Measurements from ENCODE around the gene S100PBP.

Gene S100PBP

DNA sequence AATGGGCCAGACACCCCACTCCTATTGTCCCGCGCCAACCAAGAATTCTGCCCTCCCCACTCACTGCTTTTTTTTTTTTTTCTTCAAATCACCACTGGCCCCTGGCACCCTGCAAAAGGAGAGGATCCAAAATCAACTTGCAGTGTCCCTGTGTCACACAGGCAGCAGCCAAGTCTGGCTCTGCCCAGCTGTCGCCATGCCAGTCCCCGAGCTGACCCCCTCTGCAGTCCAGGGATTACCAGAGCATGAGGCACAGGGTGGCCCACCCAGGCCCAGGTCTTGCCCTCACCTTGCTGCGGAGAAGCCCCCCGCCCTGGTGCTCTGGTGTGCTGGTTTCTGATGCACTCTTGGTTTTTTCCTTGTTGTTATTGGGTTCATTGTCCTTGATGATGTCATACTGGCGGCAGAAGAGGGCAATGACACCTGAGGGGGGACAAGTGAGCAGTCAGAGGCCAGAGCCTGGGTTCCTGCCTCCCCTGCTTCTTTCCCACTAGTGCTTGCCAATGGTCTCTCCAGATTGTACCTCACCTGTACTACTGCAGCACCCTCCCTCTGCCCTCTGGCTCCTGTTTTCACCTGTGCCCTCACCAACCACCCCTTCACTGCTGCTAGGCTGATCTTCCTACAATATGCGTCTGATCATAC is 47.0 kb downstream of the S100PBP start:
- Histone ChIP-seq H3K36me3 (replicated peaks; ENCODE audit: insufficient read depth, low read length) (no peaks in the 10 kb centered on the region), H3F3A (ENCODE audit: insufficient read depth, low read length) (no peaks in the 10 kb centered on the region; the same call in 1 of the 2 replicates), H3K27me3 (replicated peaks; ENCODE audit: insufficient read depth, low read length) (no peaks in the 10 kb centered on the region; the same call in 1 of the 2 replicates), H3K9me2 (replicated peaks; ENCODE audit: insufficient read depth, low read length) (no peaks in the 10 kb centered on the region), H3K9ac (ENCODE audit: low read length) (no peak overlapping the region), H3K4me2 (ENCODE audit: low read depth, low read length) (no peak overlapping the region), H3K79me2 (ENCODE audit: low read length) (no peaks in the 10 kb centered on the region), H2AFZ (ENCODE audit: low read length) (no peak overlapping the region), H4K20me1 (ENCODE audit: insufficient read depth, low read length) (no peaks in the 10 kb centered on the region), H3K9me3 (replicated peaks; ENCODE audit: insufficient read depth, low read length) (no peaks in the 10 kb centered on the region), H3K27ac (ENCODE audit: low read length) (no peak overlapping the region), H3K4me1 (ENCODE audit: low read length) (no peaks in the 10 kb centered on the region), H3K4me3 (ENCODE audit: low read length) (no peak overlapping the region)
- TF ChIP-seq, protein P1, sequence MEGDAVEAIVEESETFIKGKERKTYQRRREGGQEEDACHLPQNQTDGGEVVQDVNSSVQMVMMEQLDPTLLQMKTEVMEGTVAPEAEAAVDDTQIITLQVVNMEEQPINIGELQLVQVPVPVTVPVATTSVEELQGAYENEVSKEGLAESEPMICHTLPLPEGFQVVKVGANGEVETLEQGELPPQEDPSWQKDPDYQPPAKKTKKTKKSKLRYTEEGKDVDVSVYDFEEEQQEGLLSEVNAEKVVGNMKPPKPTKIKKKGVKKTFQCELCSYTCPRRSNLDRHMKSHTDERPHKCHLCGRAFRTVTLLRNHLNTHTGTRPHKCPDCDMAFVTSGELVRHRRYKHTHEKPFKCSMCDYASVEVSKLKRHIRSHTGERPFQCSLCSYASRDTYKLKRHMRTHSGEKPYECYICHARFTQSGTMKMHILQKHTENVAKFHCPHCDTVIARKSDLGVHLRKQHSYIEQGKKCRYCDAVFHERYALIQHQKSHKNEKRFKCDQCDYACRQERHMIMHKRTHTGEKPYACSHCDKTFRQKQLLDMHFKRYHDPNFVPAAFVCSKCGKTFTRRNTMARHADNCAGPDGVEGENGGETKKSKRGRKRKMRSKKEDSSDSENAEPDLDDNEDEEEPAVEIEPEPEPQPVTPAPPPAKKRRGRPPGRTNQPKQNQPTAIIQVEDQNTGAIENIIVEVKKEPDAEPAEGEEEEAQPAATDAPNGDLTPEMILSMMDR (IDR thresholded peaks at IDR 0.05; ENCODE audit: low read length), result no peak
- TF ChIP-seq EZH2phosphoT487 (IDR thresholded peaks at IDR 0.05; ENCODE audit: low read length) (no peak), EZH2 (optimal IDR thresholded peaks at IDR 0.05; ENCODE audit: low read depth, low read length) (no peak)
- DNase-seq, result no peak

- Histone ChIP-seq H4K20me1 (ENCODE audit: insufficient read depth, low read length) (no peaks in the 10 kb centered on the region), H3K79me2 (ENCODE audit: low read length) (no peaks in the 10 kb centered on the region), H2AFZ (ENCODE audit: low read length) (no peak overlapping the region), H3K4me2 (ENCODE audit: low read depth, low read length) (no peak overlapping the region), H3K9me3 (replicated peaks; ENCODE audit: insufficient read depth, low read length) (no peaks in the 10 kb centered on the region), H3K27ac (ENCODE audit: low read length) (no peak overlapping the region), H3F3A (ENCODE audit: insufficient read depth, low read length) (no peaks in the 10 kb centered on the region; the same call in 1 of the 2 replicates), H3K4me3 (ENCODE audit: low read length) (no peak overlapping the region), H3K9me2 (replicated peaks; ENCODE audit: insufficient read depth, low read length) (no peaks in the 10 kb centered on the region), H3K4me1 (ENCODE audit: low read length) (no peaks in the 10 kb centered on the region), H3K36me3 (replicated peaks; ENCODE audit: insufficient read depth, low read length) (no peaks in the 10 kb centered on the region), H3K27me3 (replicated peaks; ENCODE audit: insufficient read depth, low read length) (peaks cover 7% of the 10 kb centered on the region), H3K9ac (ENCODE audit: low read length) (no peak overlapping the region)
- TF ChIP-seq EZH2 (optimal IDR thresholded peaks at IDR 0.05; ENCODE audit: low read depth, low read length) (no peak), EZH2phosphoT487 (IDR thresholded peaks at IDR 0.05; ENCODE audit: low read length) (no peak)
- TF ChIP-seq, protein P1 (IDR thresholded peaks at IDR 0.05; ENCODE audit: low read length), result no peak
- DNase-seq, result no peak
These were observed 48.4 kb downstream of the S100PBP start for GRCh38 chr1:32865639-32866405.

- Histone ChIP-seq H3K9me2 (replicated peaks; ENCODE audit: insufficient read depth, low read length) (no peaks in the 10 kb centered on the region), H2AFZ (ENCODE audit: low read length) (no peak overlapping the region), H3K79me2 (ENCODE audit: low read length) (no peaks in the 10 kb centered on the region), H3K4me1 (ENCODE audit: low read length) (no peaks in the 10 kb centered on the region), H3K36me3 (replicated peaks; ENCODE audit: insufficient read depth, low read length) (no peaks in the 10 kb centered on the region), H3K9ac (ENCODE audit: low read length) (no peak overlapping the region), H3K4me3 (ENCODE audit: low read length) (no peak overlapping the region), H3K27ac (ENCODE audit: low read length) (no peak overlapping the region), H3K4me2 (ENCODE audit: low read depth, low read length) (no peak overlapping the region), H3F3A (ENCODE audit: insufficient read depth, low read length) (no peaks in the 10 kb centered on the region; the same call in 1 of the 2 replicates), H3K9me3 (replicated peaks; ENCODE audit: insufficient read depth, low read length) (no peaks in the 10 kb centered on the region), H3K27me3 (replicated peaks; ENCODE audit: insufficient read depth, low read length) (peaks cover 20% of the 10 kb centered on the region), H4K20me1 (ENCODE audit: insufficient read depth, low read length) (no peaks in the 10 kb centered on the region)
- TF ChIP-seq EZH2 (optimal IDR thresholded peaks at IDR 0.05; ENCODE audit: low read depth, low read length) (no peak), EZH2phosphoT487 (IDR thresholded peaks at IDR 0.05; ENCODE audit: low read length) (no peak)
- TF ChIP-seq, protein P1 (IDR thresholded peaks at IDR 0.05; ENCODE audit: low read length), result no peak
- DNase-seq, result no peak
These were observed 49.7 kb downstream of the S100PBP start for GRCh38 chr1:32867151-32867550.
